ENCODE results near the gene HNRNPUL1. TPM values are rescaled to one million over a fixed set of nuclear protein-coding genes. Genes with fewer than 3 reads are reported as not detected.
A peak's percentile ranks its signal among the peaks of the same experiment; 100 is the strongest.

HNRNPUL1 gene
- total and polyA plus RNA-seq, 10 of the 15 experiments (the other 5 are each of a cell fraction or from before 2014, with no cell fraction given), result 11.1 to 276 (median 117) TPM

DNA sequence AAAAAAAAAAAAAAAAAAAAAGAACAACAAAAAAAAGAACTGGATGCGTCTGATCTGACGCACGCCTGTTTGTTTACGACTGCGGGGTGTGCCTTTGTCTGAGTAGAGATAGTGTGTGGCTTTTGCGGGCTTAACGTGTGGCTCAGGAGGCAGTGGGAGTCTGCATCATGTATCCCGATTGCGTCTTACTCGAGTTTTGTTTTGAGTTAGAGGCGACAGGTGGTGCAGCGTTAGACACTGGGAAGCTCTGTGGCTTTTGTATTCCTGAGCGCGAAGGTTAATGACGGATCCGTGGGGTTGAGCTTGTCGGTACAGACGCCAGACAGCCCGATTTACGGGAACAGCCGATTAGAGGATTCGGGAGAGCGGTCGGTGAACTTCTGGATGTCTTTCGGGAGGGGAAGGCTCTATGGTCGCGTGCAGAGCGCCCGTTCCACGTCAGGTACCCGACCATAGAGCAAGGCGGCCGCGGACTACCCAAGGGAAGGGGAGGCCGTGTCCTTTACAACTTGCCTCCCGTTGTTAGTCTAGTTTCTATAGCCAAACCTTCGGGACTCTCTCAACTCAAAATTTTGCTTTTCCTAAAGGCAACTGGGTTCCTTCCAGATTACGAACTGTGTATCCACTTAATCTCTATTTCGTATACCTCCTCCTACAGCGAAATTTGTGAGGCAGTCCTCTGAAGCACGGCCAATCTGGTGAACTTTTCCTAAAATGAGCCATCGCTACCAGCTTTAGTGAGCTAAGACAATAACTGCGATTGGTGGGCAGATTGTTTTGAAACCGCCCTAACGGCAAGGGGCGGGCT lies 926 bp upstream of the HNRNPUL1 start (continued):
- peak; percentile 55 to 90 for TF ChIP-seq BHLHE40 (IDR thresholded peaks at IDR 0.05; ENCODE audit: borderline replicate concordance in 1 of 2, low read depth in 2 of 2, low read length in 1 of 2)
- TF ChIP-seq, protein P1, sequence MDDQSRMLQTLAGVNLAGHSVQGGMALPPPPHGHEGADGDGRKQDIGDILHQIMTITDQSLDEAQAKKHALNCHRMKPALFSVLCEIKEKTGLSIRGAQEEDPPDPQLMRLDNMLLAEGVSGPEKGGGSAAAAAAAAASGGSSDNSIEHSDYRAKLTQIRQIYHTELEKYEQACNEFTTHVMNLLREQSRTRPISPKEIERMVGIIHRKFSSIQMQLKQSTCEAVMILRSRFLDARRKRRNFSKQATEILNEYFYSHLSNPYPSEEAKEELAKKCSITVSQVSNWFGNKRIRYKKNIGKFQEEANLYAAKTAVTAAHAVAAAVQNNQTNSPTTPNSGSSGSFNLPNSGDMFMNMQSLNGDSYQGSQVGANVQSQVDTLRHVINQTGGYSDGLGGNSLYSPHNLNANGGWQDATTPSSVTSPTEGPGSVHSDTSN (IDR thresholded peaks at IDR 0.05; ENCODE audit: insufficient replicate concordance, low read depth, low read length), result peak; percentile 13
- TF ChIP-seq NR2F1 (conservative IDR thresholded peaks at IDR 0.05), result peak; percentile 37
- TF ChIP-seq DPF2 (IDR thresholded peaks at IDR 0.05), result peak; percentile 91
- peak; percentile 98 for TF ChIP-seq PAX5 (IDR thresholded peaks at IDR 0.05; ENCODE audit: borderline replicate concordance, low read depth, low read length)
- peak; percentile 78 for TF ChIP-seq KLF5 (IDR thresholded peaks at IDR 0.05; ENCODE audit: partially characterized antibody)
- 0 out of 2 replicates have a peak, but pooled peaks have one; percentile 68 for TF ChIP-seq TBL1XR1 (IDR thresholded peaks at IDR 0.05; ENCODE audit: low read depth, low read length)
- TF ChIP-seq, protein P2, sequence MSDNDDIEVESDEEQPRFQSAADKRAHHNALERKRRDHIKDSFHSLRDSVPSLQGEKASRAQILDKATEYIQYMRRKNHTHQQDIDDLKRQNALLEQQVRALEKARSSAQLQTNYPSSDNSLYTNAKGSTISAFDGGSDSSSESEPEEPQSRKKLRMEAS (IDR thresholded peaks at IDR 0.05; ENCODE audit: low read depth, low read length), result no peak
- no peak for TF ChIP-seq RFX5 (IDR thresholded peaks at IDR 0.05; ENCODE audit: low read depth, low read length)
- TF ChIP-seq HDAC2 (IDR thresholded peaks at IDR 0.05), result no peak
- TF ChIP-seq CBFB (IDR thresholded peaks at IDR 0.05; ENCODE audit: low read depth), result peak; percentile 95
- 0 out of 2 replicates have a peak, but pooled peaks have one; percentile 27 for TF ChIP-seq SMAD5 (IDR thresholded peaks at IDR 0.05; ENCODE audit: low read depth)
- TF ChIP-seq TCF12 (IDR thresholded peaks at IDR 0.05; ENCODE audit: low read depth, low read length), result peak; percentile 98
- TF ChIP-seq POLR2AphosphoS2 (IDR thresholded peaks at IDR 0.05; ENCODE audit: low read depth, low read length), result peak; percentile 64; the same call in 1 of the 2 replicates
- TF ChIP-seq BCL11A (IDR thresholded peaks at IDR 0.05; ENCODE audit: low read depth, low read length), result peak; percentile 95
- TF ChIP-seq, protein P3, sequence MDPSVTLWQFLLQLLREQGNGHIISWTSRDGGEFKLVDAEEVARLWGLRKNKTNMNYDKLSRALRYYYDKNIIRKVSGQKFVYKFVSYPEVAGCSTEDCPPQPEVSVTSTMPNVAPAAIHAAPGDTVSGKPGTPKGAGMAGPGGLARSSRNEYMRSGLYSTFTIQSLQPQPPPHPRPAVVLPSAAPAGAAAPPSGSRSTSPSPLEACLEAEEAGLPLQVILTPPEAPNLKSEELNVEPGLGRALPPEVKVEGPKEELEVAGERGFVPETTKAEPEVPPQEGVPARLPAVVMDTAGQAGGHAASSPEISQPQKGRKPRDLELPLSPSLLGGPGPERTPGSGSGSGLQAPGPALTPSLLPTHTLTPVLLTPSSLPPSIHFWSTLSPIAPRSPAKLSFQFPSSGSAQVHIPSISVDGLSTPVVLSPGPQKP (IDR thresholded peaks at IDR 0.05; ENCODE audit: low read depth, low read length), result no peak; the same call in 1 of the 2 replicates
- peak; percentile 84 to 96 for TF ChIP-seq EP300 (IDR thresholded peaks at IDR 0.05; ENCODE audit: borderline replicate concordance in 1 of 2, control insufficient read depth in 1 of 2, low read depth in 2 of 2, low read length in 2 of 2)
- TF ChIP-seq IKZF1 (conservative IDR thresholded peaks at IDR 0.05), result peak; percentile 84
- no peak for TF ChIP-seq NR2C2 (IDR thresholded peaks at IDR 0.05; ENCODE audit: borderline replicate concordance, control insufficient read depth, insufficient read length, low read depth)
- peak; percentile 84; the same call in 1 of the 2 replicates for TF ChIP-seq MTA2 (IDR thresholded peaks at IDR 0.05; ENCODE audit: low read depth)
- no peak for TF ChIP-seq SUZ12 (IDR thresholded peaks at IDR 0.05; ENCODE audit: unreplicated experiment)
- no peak for TF ChIP-seq RB1 (IDR thresholded peaks at IDR 0.05; ENCODE audit: borderline replicate concordance)
- TF ChIP-seq, protein P4, sequence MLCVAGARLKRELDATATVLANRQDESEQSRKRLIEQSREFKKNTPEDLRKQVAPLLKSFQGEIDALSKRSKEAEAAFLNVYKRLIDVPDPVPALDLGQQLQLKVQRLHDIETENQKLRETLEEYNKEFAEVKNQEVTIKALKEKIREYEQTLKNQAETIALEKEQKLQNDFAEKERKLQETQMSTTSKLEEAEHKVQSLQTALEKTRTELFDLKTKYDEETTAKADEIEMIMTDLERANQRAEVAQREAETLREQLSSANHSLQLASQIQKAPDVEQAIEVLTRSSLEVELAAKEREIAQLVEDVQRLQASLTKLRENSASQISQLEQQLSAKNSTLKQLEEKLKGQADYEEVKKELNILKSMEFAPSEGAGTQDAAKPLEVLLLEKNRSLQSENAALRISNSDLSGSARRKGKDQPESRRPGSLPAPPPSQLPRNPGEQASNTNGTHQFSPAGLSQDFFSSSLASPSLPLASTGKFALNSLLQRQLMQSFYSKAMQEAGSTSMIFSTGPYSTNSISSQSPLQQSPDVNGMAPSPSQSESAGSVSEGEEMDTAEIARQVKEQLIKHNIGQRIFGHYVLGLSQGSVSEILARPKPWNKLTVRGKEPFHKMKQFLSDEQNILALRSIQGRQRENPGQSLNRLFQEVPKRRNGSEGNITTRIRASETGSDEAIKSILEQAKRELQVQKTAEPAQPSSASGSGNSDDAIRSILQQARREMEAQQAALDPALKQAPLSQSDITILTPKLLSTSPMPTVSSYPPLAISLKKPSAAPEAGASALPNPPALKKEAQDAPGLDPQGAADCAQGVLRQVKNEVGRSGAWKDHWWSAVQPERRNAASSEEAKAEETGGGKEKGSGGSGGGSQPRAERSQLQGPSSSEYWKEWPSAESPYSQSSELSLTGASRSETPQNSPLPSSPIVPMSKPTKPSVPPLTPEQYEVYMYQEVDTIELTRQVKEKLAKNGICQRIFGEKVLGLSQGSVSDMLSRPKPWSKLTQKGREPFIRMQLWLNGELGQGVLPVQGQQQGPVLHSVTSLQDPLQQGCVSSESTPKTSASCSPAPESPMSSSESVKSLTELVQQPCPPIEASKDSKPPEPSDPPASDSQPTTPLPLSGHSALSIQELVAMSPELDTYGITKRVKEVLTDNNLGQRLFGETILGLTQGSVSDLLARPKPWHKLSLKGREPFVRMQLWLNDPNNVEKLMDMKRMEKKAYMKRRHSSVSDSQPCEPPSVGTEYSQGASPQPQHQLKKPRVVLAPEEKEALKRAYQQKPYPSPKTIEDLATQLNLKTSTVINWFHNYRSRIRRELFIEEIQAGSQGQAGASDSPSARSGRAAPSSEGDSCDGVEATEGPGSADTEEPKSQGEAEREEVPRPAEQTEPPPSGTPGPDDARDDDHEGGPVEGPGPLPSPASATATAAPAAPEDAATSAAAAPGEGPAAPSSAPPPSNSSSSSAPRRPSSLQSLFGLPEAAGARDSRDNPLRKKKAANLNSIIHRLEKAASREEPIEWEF (IDR thresholded peaks at IDR 0.05; ENCODE audit: insufficient replicate concordance, low read depth, low read length), result no peak
